Measurements from ENCODE around the gene STYK1. TPM values are rescaled to one million over a fixed set of nuclear protein-coding genes. Genes with fewer than 3 reads are reported as not detected.

The STYK1 gene
- total and polyA plus RNA-seq, 4 donors: 0.03 to 1.3 (median 0.08) TPM; not detected in 1

DNA sequence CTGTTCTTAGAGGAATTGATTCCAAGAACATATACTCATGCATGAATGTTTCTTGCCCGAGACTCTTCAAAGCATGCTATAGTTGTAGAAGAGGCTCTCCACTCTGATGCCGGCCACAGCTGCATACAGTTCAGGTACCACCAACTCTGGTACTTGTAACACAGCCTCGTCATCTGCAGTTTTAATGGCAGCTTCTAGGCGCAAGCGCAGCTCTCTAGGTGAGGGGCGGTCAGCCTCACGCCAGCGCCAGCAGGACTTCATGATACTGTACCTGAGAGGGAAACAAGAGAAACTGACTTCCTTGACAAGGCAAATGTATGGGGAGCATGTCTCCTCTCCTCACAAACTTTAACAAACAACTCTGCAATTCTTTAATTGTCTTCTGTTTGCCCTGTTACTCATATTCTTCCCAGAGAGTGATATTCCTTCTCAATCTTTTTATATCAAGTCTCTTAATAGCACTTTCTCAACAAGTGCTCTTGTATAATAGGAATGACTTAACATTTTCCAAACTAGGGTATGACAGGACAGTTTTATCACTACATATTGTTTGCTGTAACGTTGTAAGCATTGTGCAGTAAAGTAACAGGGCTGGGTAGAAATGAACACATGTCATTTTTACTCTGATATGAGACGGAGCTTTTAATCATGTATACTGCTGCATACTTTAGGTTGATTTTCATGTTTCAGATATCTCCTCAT lies 53.6 kb downstream of the STYK1 start:
- DNase-seq (ENCODE audit: low spot score): no peak
- Histone ChIP-seq H3K9ac (ENCODE audit: low read depth in 1 of 2, low read length in 2 of 2) (no peak overlapping the region), H3K27ac (ENCODE audit: low read depth in 1 of 2, low read length in 2 of 2) (no peak overlapping the region), H3K9me3 (ENCODE audit: control insufficient read depth in 4 of 4, low read length in 3 of 4) (no peaks in the 10 kb centered on the region), H3K36me3 (ENCODE audit: control insufficient read depth in 4 of 4, insufficient read depth in 3 of 4, low read depth in 1 of 4, low read length in 3 of 4) (no peaks in the 10 kb centered on the region), H3K4me3 (ENCODE audit: low read depth in 1 of 3, low read length in 3 of 3) (no peak overlapping the region), H3K4me1 (ENCODE audit: control insufficient read depth in 4 of 4, insufficient read depth in 4 of 4, low read length in 3 of 4) (peaks cover 0 to 3% (median 1%) of the 10 kb centered on the region in 4 donors), H3K27me3 (ENCODE audit: control insufficient read depth in 4 of 4, insufficient read depth in 4 of 4, low read length in 3 of 4) (no peaks in the 10 kb centered on the region)
- TF ChIP-seq, protein P1, sequence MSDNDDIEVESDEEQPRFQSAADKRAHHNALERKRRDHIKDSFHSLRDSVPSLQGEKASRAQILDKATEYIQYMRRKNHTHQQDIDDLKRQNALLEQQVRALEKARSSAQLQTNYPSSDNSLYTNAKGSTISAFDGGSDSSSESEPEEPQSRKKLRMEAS (IDR thresholded peaks at IDR 0.05): no peak
- no peak for TF ChIP-seq FOXA2 (IDR thresholded peaks at IDR 0.05)
- TF ChIP-seq JUND (IDR thresholded peaks at IDR 0.05): no peak
- TF ChIP-seq TAF1 (conservative IDR thresholded peaks at IDR 0.05): no peak
- TF ChIP-seq HNF4G (IDR thresholded peaks at IDR 0.05): no peak
- TF ChIP-seq EGR1 (IDR thresholded peaks at IDR 0.05; ENCODE audit: low read depth in 2 of 2): no peak
- no peak for TF ChIP-seq YY1 (IDR thresholded peaks at IDR 0.05)
- TF ChIP-seq, protein P2, sequence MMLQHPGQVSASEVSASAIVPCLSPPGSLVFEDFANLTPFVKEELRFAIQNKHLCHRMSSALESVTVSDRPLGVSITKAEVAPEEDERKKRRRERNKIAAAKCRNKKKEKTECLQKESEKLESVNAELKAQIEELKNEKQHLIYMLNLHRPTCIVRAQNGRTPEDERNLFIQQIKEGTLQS (IDR thresholded peaks at IDR 0.05): no peak
- TF ChIP-seq SP1 (IDR thresholded peaks at IDR 0.05): no peak
- 77% methylated on average over 10 of the region's 10 CpGs for WGBS

DNA sequence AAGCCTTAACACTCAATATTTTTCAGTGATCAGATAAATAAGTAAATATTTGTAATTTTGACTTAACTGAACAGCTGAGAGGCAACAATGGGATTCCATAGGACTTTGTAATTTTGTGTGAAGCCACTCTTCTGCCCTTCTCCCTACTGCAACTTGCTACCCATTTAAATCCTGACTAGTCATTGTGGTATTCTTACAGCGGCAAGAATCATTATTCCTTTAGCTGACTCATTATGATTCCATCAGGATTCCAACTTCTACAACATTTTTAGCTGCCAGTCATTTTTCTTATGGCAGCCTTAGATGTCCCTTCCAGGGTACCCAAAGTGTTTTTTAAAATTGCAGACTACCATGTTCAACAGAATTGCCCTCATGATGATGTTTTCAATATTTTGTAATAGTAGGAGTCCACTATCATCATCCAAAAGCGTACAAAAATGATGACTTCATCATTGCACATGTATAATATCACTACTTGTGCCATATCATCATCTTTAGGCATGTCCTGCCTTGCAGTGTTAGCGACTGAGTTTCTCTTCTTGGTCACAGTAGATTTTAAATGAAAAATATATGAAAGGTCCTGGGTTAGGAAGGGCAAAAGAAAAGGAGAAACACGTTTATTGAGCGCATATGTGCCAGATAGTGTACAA lies 55.4 kb downstream of the STYK1 start:
- peaks cover 0 to 8% (median 1%) of the 10 kb centered on the region in 4 donors for H3K4me1 ChIP-seq (ENCODE audit: control insufficient read depth in 4 of 4, insufficient read depth in 4 of 4, low read length in 3 of 4)
- TF ChIP-seq HNF4A (conservative IDR thresholded peaks at IDR 0.05) (no peak), FOXA1 (IDR thresholded peaks at IDR 0.05) (no peak), SP1 (IDR thresholded peaks at IDR 0.05) (no peak), RAD21 (IDR thresholded peaks at IDR 0.05) (no peak), NR2F2 (IDR thresholded peaks at IDR 0.05) (no peak), HNF4G (IDR thresholded peaks at IDR 0.05) (no peak), FOXA2 (IDR thresholded peaks at IDR 0.05) (no peak)
- TF ChIP-seq, protein P1 (IDR thresholded peaks at IDR 0.05): no peak
- 73% methylated on average over 5 of the region's 5 CpGs for whole genome bisulfite sequencing
- H3K27ac ChIP-seq (ENCODE audit: low read depth in 1 of 2, low read length in 2 of 2): no peak overlapping the region
- no peak for DNase-seq (ENCODE audit: low spot score)
- H3K36me3 ChIP-seq (ENCODE audit: control insufficient read depth in 4 of 4, insufficient read depth in 3 of 4, low read depth in 1 of 4, low read length in 3 of 4): no peaks in the 10 kb centered on the region
- H3K9ac ChIP-seq (ENCODE audit: low read depth in 1 of 2, low read length in 2 of 2): no peak overlapping the region
- no peak overlapping the region for H3K4me3 ChIP-seq (ENCODE audit: low read depth in 1 of 3, low read length in 3 of 3)
- no peaks in the 10 kb centered on the region for H3K9me3 ChIP-seq (ENCODE audit: control insufficient read depth in 4 of 4, low read length in 3 of 4)
- H3K27me3 ChIP-seq (ENCODE audit: control insufficient read depth in 4 of 4, insufficient read depth in 4 of 4, low read length in 3 of 4): no peaks in the 10 kb centered on the region

DNA sequence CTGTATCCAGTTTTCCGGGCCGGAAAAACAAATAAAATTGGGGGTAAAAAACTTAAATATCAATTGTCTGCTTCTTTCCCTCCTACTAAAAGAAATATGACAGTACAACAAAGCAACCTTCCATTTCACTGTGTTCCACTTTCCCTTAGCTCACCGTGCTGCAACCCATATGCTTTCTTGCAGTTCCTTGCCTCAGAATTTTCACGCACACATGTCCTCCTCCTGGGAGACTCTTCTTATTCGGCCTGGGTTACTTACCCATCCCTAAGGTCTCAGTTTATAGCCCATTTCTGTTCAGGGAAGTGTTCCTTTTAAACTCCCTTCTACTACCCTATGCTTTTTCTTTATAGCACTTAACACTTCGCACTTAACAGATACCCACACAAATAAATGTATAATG lies 56.0 kb downstream of the STYK1 start:
- 88% methylated on average over 6 of the region's 6 CpGs for WGBS
- DNase-seq (ENCODE audit: low spot score): no peak
- H3K9ac ChIP-seq (ENCODE audit: low read depth in 1 of 2, low read length in 2 of 2): no peak overlapping the region
- no peak for TF ChIP-seq RAD21 (IDR thresholded peaks at IDR 0.05)
- TF ChIP-seq FOXA2 (IDR thresholded peaks at IDR 0.05): no peak
- no peak for TF ChIP-seq FOXA1 (IDR thresholded peaks at IDR 0.05)
- TF ChIP-seq, protein P3, sequence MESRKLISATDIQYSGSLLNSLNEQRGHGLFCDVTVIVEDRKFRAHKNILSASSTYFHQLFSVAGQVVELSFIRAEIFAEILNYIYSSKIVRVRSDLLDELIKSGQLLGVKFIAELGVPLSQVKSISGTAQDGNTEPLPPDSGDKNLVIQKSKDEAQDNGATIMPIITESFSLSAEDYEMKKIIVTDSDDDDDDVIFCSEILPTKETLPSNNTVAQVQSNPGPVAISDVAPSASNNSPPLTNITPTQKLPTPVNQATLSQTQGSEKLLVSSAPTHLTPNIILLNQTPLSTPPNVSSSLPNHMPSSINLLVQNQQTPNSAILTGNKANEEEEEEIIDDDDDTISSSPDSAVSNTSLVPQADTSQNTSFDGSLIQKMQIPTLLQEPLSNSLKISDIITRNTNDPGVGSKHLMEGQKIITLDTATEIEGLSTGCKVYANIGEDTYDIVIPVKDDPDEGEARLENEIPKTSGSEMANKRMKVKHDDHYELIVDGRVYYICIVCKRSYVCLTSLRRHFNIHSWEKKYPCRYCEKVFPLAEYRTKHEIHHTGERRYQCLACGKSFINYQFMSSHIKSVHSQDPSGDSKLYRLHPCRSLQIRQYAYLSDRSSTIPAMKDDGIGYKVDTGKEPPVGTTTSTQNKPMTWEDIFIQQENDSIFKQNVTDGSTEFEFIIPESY (IDR thresholded peaks at IDR 0.05): no peak
- no peak for TF ChIP-seq TAF1 (conservative IDR thresholded peaks at IDR 0.05)
- TF ChIP-seq SP1 (IDR thresholded peaks at IDR 0.05): no peak
- TF ChIP-seq, protein P4, sequence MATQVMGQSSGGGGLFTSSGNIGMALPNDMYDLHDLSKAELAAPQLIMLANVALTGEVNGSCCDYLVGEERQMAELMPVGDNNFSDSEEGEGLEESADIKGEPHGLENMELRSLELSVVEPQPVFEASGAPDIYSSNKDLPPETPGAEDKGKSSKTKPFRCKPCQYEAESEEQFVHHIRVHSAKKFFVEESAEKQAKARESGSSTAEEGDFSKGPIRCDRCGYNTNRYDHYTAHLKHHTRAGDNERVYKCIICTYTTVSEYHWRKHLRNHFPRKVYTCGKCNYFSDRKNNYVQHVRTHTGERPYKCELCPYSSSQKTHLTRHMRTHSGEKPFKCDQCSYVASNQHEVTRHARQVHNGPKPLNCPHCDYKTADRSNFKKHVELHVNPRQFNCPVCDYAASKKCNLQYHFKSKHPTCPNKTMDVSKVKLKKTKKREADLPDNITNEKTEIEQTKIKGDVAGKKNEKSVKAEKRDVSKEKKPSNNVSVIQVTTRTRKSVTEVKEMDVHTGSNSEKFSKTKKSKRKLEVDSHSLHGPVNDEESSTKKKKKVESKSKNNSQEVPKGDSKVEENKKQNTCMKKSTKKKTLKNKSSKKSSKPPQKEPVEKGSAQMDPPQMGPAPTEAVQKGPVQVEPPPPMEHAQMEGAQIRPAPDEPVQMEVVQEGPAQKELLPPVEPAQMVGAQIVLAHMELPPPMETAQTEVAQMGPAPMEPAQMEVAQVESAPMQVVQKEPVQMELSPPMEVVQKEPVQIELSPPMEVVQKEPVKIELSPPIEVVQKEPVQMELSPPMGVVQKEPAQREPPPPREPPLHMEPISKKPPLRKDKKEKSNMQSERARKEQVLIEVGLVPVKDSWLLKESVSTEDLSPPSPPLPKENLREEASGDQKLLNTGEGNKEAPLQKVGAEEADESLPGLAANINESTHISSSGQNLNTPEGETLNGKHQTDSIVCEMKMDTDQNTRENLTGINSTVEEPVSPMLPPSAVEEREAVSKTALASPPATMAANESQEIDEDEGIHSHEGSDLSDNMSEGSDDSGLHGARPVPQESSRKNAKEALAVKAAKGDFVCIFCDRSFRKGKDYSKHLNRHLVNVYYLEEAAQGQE (IDR thresholded peaks at IDR 0.05): no peak
- TF ChIP-seq, protein P1 (IDR thresholded peaks at IDR 0.05): no peak
- no peak for TF ChIP-seq HNF4G (IDR thresholded peaks at IDR 0.05)
- no peak for TF ChIP-seq NR2F2 (IDR thresholded peaks at IDR 0.05)
- no peak for TF ChIP-seq RXRA (IDR thresholded peaks at IDR 0.05)
- TF ChIP-seq YY1 (IDR thresholded peaks at IDR 0.05): no peak
- TF ChIP-seq HNF4A (conservative IDR thresholded peaks at IDR 0.05): no peak
- TF ChIP-seq, protein P2 (IDR thresholded peaks at IDR 0.05): no peak
- TF ChIP-seq EGR1 (IDR thresholded peaks at IDR 0.05; ENCODE audit: low read depth in 2 of 2): no peak
- TF ChIP-seq JUND (IDR thresholded peaks at IDR 0.05): no peak
- TF ChIP-seq GABPA (IDR thresholded peaks at IDR 0.05 in 1 of 2, conservative IDR thresholded peaks at IDR 0.05 in 1 of 2): no peak

More for the DNA sequence above, 56.0 kb downstream of the STYK1 start:
- H3K4me3 ChIP-seq (ENCODE audit: low read depth in 1 of 3, low read length in 3 of 3): no peak overlapping the region
- H3K4me1 ChIP-seq (ENCODE audit: control insufficient read depth in 4 of 4, insufficient read depth in 4 of 4, low read length in 3 of 4): peaks cover 0 to 8% (median 1%) of the 10 kb centered on the region in 4 donors
- H3K9me3 ChIP-seq (ENCODE audit: control insufficient read depth in 4 of 4, low read length in 3 of 4): no peaks in the 10 kb centered on the region
- no peaks in the 10 kb centered on the region for H3K27me3 ChIP-seq (ENCODE audit: control insufficient read depth in 4 of 4, insufficient read depth in 4 of 4, low read length in 3 of 4)
- H3K27ac ChIP-seq (ENCODE audit: low read depth in 1 of 2, low read length in 2 of 2): no peak overlapping the region
- H3K36me3 ChIP-seq (ENCODE audit: control insufficient read depth in 4 of 4, insufficient read depth in 3 of 4, low read depth in 1 of 4, low read length in 3 of 4): no peaks in the 10 kb centered on the region

Data from liver (tissue), 9 donors.